NCI-H2171 (cell line): Measurements from ENCODE around the gene RPS27L.
A peak's percentile ranks its signal among the peaks of the same experiment; 100 is the strongest.

Source experiments
- DNase-seq: peaks from one replicate; lab custom pipeline; 2025; lab: John Stamatoyannopoulos, UW

Gene RPS27L

GRCh38 chr15:63157118-63157843 lies at the start of gene RPS27L:
Gene RPS27L, minus strand, starts transcription at chr15:63157477. Its CDS starts 72 bp downstream, at chr15:63157405.
- peak; percentile 84 for DNase-seq

- no peak for DNase-seq
Observed at GRCh38 chr15:63206079-63206478, 48.8 kb upstream of the RPS27L start.

GRCh38 chr15:63203451-63204090 lies 46.3 kb upstream of the RPS27L start:
- DNase-seq, result no peak

- DNase-seq, result no peak
Observed at GRCh38 chr15:63202861-63203260, 45.6 kb upstream of the RPS27L start.

GRCh38 chr15:63200464-63201249 lies 43.4 kb upstream of the RPS27L start:
- DNase-seq, result no peak

- peak; percentile 64 for DNase-seq
Observed at GRCh38 chr15:63198371-63199250, 41.3 kb upstream of the RPS27L start.

- no peak for DNase-seq
Observed at GRCh38 chr15:63197626-63198025, 40.3 kb upstream of the RPS27L start.

GRCh38 chr15:63196842-63197241 lies 39.6 kb upstream of the RPS27L start:
- DNase-seq, result peak; percentile 51

- DNase-seq, result no peak
Observed at GRCh38 chr15:63195569-63196015, 38.3 kb upstream of the RPS27L start.

- DNase-seq, result no peak
Observed at GRCh38 chr15:63194880-63195568, 37.7 kb upstream of the RPS27L start.

GRCh38 chr15:63194302-63194701 lies 37.0 kb upstream of the RPS27L start:
- DNase-seq, result no peak

- no peak for DNase-seq
Observed at GRCh38 chr15:63192619-63193206, 35.4 kb upstream of the RPS27L start.

- DNase-seq, result no peak
Observed at GRCh38 chr15:63191895-63192618, 34.8 kb upstream of the RPS27L start.

GRCh38 chr15:63190769-63191649 lies 33.7 kb upstream of the RPS27L start:
- DNase-seq, result no peak

- no peak for DNase-seq
Observed at GRCh38 chr15:63189941-63190768, 32.9 kb upstream of the RPS27L start.

- DNase-seq, result peak; percentile 98
Observed at GRCh38 chr15:63188926-63189871, 31.9 kb upstream of the RPS27L start, which contains the start of gene RAB8B. Gene RAB8B, plus strand, starts transcription at chr15:63189606. Its CDS starts 19 bp downstream, at chr15:63189625.
